ENCODE data around the gene KRTAP9-6. TPM values are rescaled to one million over a fixed set of nuclear protein-coding genes. Genes with fewer than 3 reads are reported as not detected.
"Not testable (repeated sequence)": the region's sequence is repeated elsewhere in the genome, so short reads cannot be mapped to it uniquely, and the experiment has no call there.

KRTAP9-6 gene
- polyA plus RNA-seq, 1 of the 3 experiments (the other 2 are of a cell fraction): not detected

GRCh38 chr17:41231731-41232130 lies 33.4 kb upstream of the KRTAP9-6 start:
- Histone ChIP-seq H3K4me3 (ENCODE audit: low read depth in 2 of 2, low read length in 1 of 2) (no peak overlapping the region), H3K4me2 (no peak overlapping the region), H3K27me3 (ENCODE audit: insufficient read depth) (peaks cover 42% of the 10 kb centered on the region; the same call in 1 of the 2 replicates), H3K79me2 (ENCODE audit: insufficient read depth) (no peaks in the 10 kb centered on the region), H3K27ac (ENCODE audit: low read depth in 2 of 2, low read length in 1 of 2) (no peak overlapping the region), H4K20me1 (ENCODE audit: insufficient read depth) (no peaks in the 10 kb centered on the region), H3K9ac (no peak overlapping the region), H3K36me3 (replicated peaks in 1 of 2; ENCODE audit: control insufficient read depth in 1 of 2, insufficient read depth in 2 of 2, low read length in 1 of 2) (no peaks in the 10 kb centered on the region), H3K9me2 (no peaks in the 10 kb centered on the region), H3K4me1 (ENCODE audit: control insufficient read depth in 1 of 2, insufficient read depth in 2 of 2, low read depth in 1 of 2, low read length in 1 of 2) (no peaks in the 10 kb centered on the region), H3K9me3 (no peaks in the 10 kb centered on the region), H2AFZ (ENCODE audit: low read depth) (no peak overlapping the region), H3F3A (replicated peaks; ENCODE audit: insufficient read depth) (no peaks in the 10 kb centered on the region)
- TF ChIP-seq PBX3 (IDR thresholded peaks at IDR 0.05) (no peak), TAF1 (IDR thresholded peaks at IDR 0.05; ENCODE audit: borderline replicate concordance, low read depth, low read length) (no peak), JUND (IDR thresholded peaks at IDR 0.05) (no peak), GATA2 (CRISPR knock-in tag; IDR thresholded peaks at IDR 0.05) (no peak), YY1 (IDR thresholded peaks at IDR 0.05; ENCODE audit: low read depth) (no peak), TCF12 (IDR thresholded peaks at IDR 0.05) (no peak), ELF1 (IDR thresholded peaks at IDR 0.05) (no peak), EZH2phosphoT487 (IDR thresholded peaks at IDR 0.05; ENCODE audit: borderline replicate concordance, low read depth) (no peak), MXI1 (IDR thresholded peaks at IDR 0.05; ENCODE audit: low read depth, low read length) (no peak), POLR2AphosphoS5 (IDR thresholded peaks at IDR 0.05; ENCODE audit: low read depth, low read length) (no peak), RFX5 (IDR thresholded peaks at IDR 0.05; ENCODE audit: low read length) (no peak), CTCF (IDR thresholded peaks at IDR 0.05) (no peak), RAD21 (IDR thresholded peaks at IDR 0.05; ENCODE audit: low read length) (no peak), IRF3 (IDR thresholded peaks at IDR 0.05; ENCODE audit: low read depth, low read length) (no peak), TEAD4 (IDR thresholded peaks at IDR 0.05; ENCODE audit: borderline replicate concordance, insufficient read depth) (no peak), SIN3A (IDR thresholded peaks at IDR 0.05; ENCODE audit: borderline replicate concordance, low read depth, low read length) (no peak)
- TF ChIP-seq, protein P1, sequence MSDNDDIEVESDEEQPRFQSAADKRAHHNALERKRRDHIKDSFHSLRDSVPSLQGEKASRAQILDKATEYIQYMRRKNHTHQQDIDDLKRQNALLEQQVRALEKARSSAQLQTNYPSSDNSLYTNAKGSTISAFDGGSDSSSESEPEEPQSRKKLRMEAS (IDR thresholded peaks at IDR 0.05; ENCODE audit: low read depth): no peak
- TF ChIP-seq, protein P2, sequence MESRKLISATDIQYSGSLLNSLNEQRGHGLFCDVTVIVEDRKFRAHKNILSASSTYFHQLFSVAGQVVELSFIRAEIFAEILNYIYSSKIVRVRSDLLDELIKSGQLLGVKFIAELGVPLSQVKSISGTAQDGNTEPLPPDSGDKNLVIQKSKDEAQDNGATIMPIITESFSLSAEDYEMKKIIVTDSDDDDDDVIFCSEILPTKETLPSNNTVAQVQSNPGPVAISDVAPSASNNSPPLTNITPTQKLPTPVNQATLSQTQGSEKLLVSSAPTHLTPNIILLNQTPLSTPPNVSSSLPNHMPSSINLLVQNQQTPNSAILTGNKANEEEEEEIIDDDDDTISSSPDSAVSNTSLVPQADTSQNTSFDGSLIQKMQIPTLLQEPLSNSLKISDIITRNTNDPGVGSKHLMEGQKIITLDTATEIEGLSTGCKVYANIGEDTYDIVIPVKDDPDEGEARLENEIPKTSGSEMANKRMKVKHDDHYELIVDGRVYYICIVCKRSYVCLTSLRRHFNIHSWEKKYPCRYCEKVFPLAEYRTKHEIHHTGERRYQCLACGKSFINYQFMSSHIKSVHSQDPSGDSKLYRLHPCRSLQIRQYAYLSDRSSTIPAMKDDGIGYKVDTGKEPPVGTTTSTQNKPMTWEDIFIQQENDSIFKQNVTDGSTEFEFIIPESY (IDR thresholded peaks at IDR 0.05; ENCODE audit: borderline replicate concordance, low read depth): no peak
- DNase-seq: no peak
- ChIA-PET POLR2A (no interaction called here), CTCF (no interaction called here)
- WGBS (ENCODE audit: low lambda C conversion rate): 16% methylated on average over 6 of the region's 6 CpGs

- H3K9ac ChIP-seq; H3K4me1 ChIP-seq (ENCODE audit: control insufficient read depth in 1 of 2, insufficient read depth in 2 of 2, low read depth in 1 of 2, low read length in 1 of 2); H2AFZ ChIP-seq (ENCODE audit: low read depth); H3K9me2 ChIP-seq; H3K9me3 ChIP-seq; H3K36me3 ChIP-seq (replicated peaks in 1 of 2; ENCODE audit: control insufficient read depth in 1 of 2, insufficient read depth in 2 of 2, low read length in 1 of 2); POLR2A ChIA-PET; H3K4me2 ChIP-seq; H3K27ac ChIP-seq (ENCODE audit: low read depth in 2 of 2, low read length in 1 of 2); CTCF ChIA-PET; H3K4me3 ChIP-seq (ENCODE audit: low read depth in 2 of 2, low read length in 1 of 2); H4K20me1 ChIP-seq (ENCODE audit: insufficient read depth); H3K79me2 ChIP-seq (ENCODE audit: insufficient read depth); DNase-seq; H3F3A ChIP-seq (replicated peaks; ENCODE audit: insufficient read depth): not testable (repeated sequence)
- 36% methylated on average over 1 of the region's 1 CpG for WGBS (ENCODE audit: low lambda C conversion rate)
- peaks cover 42% of the 10 kb centered on the region; the same call in 1 of the 2 replicates for H3K27me3 ChIP-seq (ENCODE audit: insufficient read depth)
These were observed 32.6 kb upstream of the KRTAP9-6 start, which contains the start of gene KRTAP9-3 for GRCh38 chr17:41232399-41233105. Gene KRTAP9-3, plus strand, starts transcription at chr17:41232449. Its CDS starts 53 bp downstream, at chr17:41232502.

Data from SK-N-SH (cell line).